Measurements from ENCODE around the gene LPIN3. TPM values are rescaled to one million over a fixed set of nuclear protein-coding genes. Genes with fewer than 3 reads are reported as not detected.

Gene LPIN3
- total RNA-seq, 1 experiment from 2014 or later: 18.5 TPM

- Histone ChIP-seq H3K4me2 (ENCODE audit: low read length) (peak overlapping the region; percentile 99), H3K27me3 (ENCODE audit: insufficient read depth, low read length) (no peaks in the 10 kb centered on the region), H2AFZ (ENCODE audit: low read depth, low read length, poor library complexity, severe bottlenecking) (peak overlapping the region; percentile 96), H3K4me1 (ENCODE audit: control insufficient read depth in 1 of 2, insufficient read depth in 2 of 2, low read length in 2 of 2) (peaks cover 6 to 21% of the 10 kb centered on the region in 2 experiments; a peak in 3 of 4 replicates), H3K36me3 (ENCODE audit: control insufficient read depth in 1 of 2, insufficient read depth in 2 of 2, low read length in 2 of 2) (no peaks in the 10 kb centered on the region), H3K9me3 (ENCODE audit: control insufficient read depth in 1 of 2, insufficient read depth in 1 of 2, low read depth in 1 of 2, low read length in 2 of 2) (no peaks in the 10 kb centered on the region), H4K20me1 (ENCODE audit: insufficient read depth) (no peaks in the 10 kb centered on the region), H3K4me3 (replicated peaks in 1 of 2; ENCODE audit: low read depth in 1 of 2, low read length in 2 of 2) (peak overlapping the region; percentile 70 to 74), H3K9ac (ENCODE audit: low read length) (peak overlapping the region; percentile 67), H3K27ac (ENCODE audit: low read depth, low read length) (no peak overlapping the region), H3K79me2 (ENCODE audit: insufficient read depth, low read length) (no peaks in the 10 kb centered on the region; the same call in 1 of the 2 replicates), H3K9me2 (ENCODE audit: insufficient read depth) (no peaks in the 10 kb centered on the region)
- ChIA-PET CTCF (interaction anchor here (0.6 to 3.4 kb wide), 18 partner anchors 10 to 377 kb away, joined by 3 to 83 read pairs (median 5); partner anchors contain the start of gene ZHX3), POLR2A (interaction anchor here (1.0 to 1.1 kb wide), 2 partner anchors 77 to 205 kb away, joined by 3 to 4 read pairs; no protein-coding TSS in a partner anchor), RAD21 (ENCODE audit: low non-redundant PET in 1 of 2, low total read pairs in 2 of 2, uncharacterized antibody in 2 of 2, unreplicated experiment in 2 of 2) (interaction anchor here (0.6 to 1.8 kb wide), 9 partner anchors 90 to 376 kb away, joined by 3 to 17 read pairs (median 5); no protein-coding TSS in a partner anchor)
- TF ChIP-seq TCF7L2 (IDR thresholded peaks at IDR 0.05; ENCODE audit: borderline replicate concordance, extremely low read depth, insufficient read depth, insufficient read length) (no peak), EZH2 (IDR thresholded peaks at IDR 0.05) (no peak), CTCF (IDR thresholded peaks at IDR 0.05 in 2 of 3, conservative IDR thresholded peaks at IDR 0.05 in 1 of 3; ENCODE audit: borderline replicate concordance in 1 of 3, insufficient read depth in 1 of 3, low read depth in 2 of 3, low read length in 2 of 3) (peak; percentile 93 to 96 (median 95)), FOSL1 (IDR thresholded peaks at IDR 0.05; ENCODE audit: low read depth) (no peak), RAD21 (IDR thresholded peaks at IDR 0.05; ENCODE audit: low read depth) (peak; percentile 99), ATF3 (IDR thresholded peaks at IDR 0.05) (no peak), POLR2A (IDR thresholded peaks at IDR 0.05; ENCODE audit: borderline replicate concordance, extremely low read depth, insufficient read depth, insufficient read length) (no peak), CEBPB (IDR thresholded peaks at IDR 0.05; ENCODE audit: low read depth) (no peak), SP1 (IDR thresholded peaks at IDR 0.05; ENCODE audit: low read depth) (no peak; the same call in 1 of the 2 replicates), MAX (IDR thresholded peaks at IDR 0.05) (peak; percentile 93)
- TF ChIP-seq, protein P1, sequence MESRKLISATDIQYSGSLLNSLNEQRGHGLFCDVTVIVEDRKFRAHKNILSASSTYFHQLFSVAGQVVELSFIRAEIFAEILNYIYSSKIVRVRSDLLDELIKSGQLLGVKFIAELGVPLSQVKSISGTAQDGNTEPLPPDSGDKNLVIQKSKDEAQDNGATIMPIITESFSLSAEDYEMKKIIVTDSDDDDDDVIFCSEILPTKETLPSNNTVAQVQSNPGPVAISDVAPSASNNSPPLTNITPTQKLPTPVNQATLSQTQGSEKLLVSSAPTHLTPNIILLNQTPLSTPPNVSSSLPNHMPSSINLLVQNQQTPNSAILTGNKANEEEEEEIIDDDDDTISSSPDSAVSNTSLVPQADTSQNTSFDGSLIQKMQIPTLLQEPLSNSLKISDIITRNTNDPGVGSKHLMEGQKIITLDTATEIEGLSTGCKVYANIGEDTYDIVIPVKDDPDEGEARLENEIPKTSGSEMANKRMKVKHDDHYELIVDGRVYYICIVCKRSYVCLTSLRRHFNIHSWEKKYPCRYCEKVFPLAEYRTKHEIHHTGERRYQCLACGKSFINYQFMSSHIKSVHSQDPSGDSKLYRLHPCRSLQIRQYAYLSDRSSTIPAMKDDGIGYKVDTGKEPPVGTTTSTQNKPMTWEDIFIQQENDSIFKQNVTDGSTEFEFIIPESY (IDR thresholded peaks at IDR 0.05; ENCODE audit: extremely low read depth, insufficient replicate concordance, low read length): no peak
- DNase-seq (ENCODE audit: low read depth, low spot score) (peak; percentile 76), ATAC-seq (peak; percentile 84)
- no TSS peak for BruUV-seq (replicated peaks)
- intact Hi-C loops (cut with micrococcal nuclease): loop anchor here (1.0 to 2.0 kb wide), 5 partner anchors 108 to 372 kb away; no protein-coding TSS in a partner anchor
Observed at GRCh38 chr20:41339957-41340326, 679 bp upstream of the LPIN3 start.
